Upper lobe of left lung (tissue), 6 donors: ENCODE results near the gene SCFD2. TPM values are rescaled to one million over a fixed set of nuclear protein-coding genes. Genes with fewer than 3 reads are reported as not detected.

Experiments
- ATAC-seq, 2 donors: fragments of 200-7000 bp; cut with Tn5 transposase; one replicate each; pipeline ENCODE4 v1.9.1; 2022; ENCODE audit warnings: mild to moderate bottlenecking in 2 of 2, moderate library complexity in 2 of 2; ENCODE audit not compliant: low FRiP score in 2 of 2
- DNase-seq, 2 donors: peaks; one replicate each; pipeline ENCODE4 v3.0.0-alpha.2; 2019 to 2020
- H3K27ac ChIP-seq, 4 donors: fragments of 200-600 bp; sonication (generic); one replicate each; pipeline ENCODE4 v1.5.1; 2016 to 2019
- H3K27me3 ChIP-seq, 4 donors: fragments of 200-600 bp; sonication (generic); one replicate each; pipeline ENCODE4 v1.5.1; 2017 to 2019
- H3K36me3 ChIP-seq, 4 donors: fragments of 200-600 bp; sonication (generic); one replicate each; pipeline ENCODE4 v1.5.1; 2016 to 2019
- H3K4me1 ChIP-seq, 4 donors: fragments of 200-600 bp; sonication (generic); one replicate each; pipeline ENCODE4 v1.5.1; 2018 to 2019
- H3K4me3 ChIP-seq, 4 donors: fragments of 200-600 bp; sonication (generic); one replicate each; pipeline ENCODE4 v1.5.1; 2017 to 2019; ENCODE audit warnings: mild to moderate bottlenecking in 2 of 4, moderate library complexity in 1 of 4
- H3K9me3 ChIP-seq, 4 donors: fragments of 200-600 bp; sonication (generic); one replicate each; pipeline ENCODE4 v1.5.1; 2018 to 2019
- EP300 ChIP-seq, 4 donors: sonication (generic); formaldehyde crosslinking; IDR thresholded peaks; one replicate each; pipeline ENCODE4 v1.5.1; 2017; ENCODE audit warnings: antibody characterized with exemption in 4 of 4, control low read depth in 2 of 4
- POLR2A ChIP-seq, 4 donors: fragments of 450-650 bp; IDR thresholded peaks; one replicate each; pipeline ENCODE4 v1.5.1; 2016 to 2017; ENCODE audit warnings: antibody characterized with exemption in 4 of 4, mild to moderate bottlenecking in 2 of 4
- POLR2AphosphoS5 ChIP-seq, 2 donors: sonication (generic); formaldehyde crosslinking; IDR thresholded peaks; one replicate each; pipeline ENCODE4 v1.5.1; 2017; ENCODE audit warnings: antibody characterized with exemption in 2 of 2
- WGBS, 2 donors: methylation state at CpG; one replicate each; pipeline ENCODE4 v1.1.5; 2017 to 2018; 5-methylcytosine and 5-hydroxymethylcytosine counted together
- total RNA-seq, 6 donors: library from RNA; depleted of rRNA in 4 of 6; stranded (reverse); fragments of >200 nt in 4 of 6; gene quantifications; one replicate each; pipeline versions ENCODE4 v1.1.0 to v1.2.1, GENCODE V29; 2016 to 2021
- TF ChIP-seq, protein P1 (sequence below), 6 experiments: fragments of 450-650 bp in 4 of 6; fragments of 200-600 bp in 2 of 6; sonication (generic) in 2 of 6; IDR thresholded peaks; one replicate each; pipeline ENCODE4 v1.5.1; 2016 to 2019; ENCODE audit warnings: antibody characterized with exemption in 6 of 6
- donor health status: DM: no; HTN: no; CAD: no; lungs with moderate emphysema.
- donor health status: DM: no; HTN: yes; CAD: no; lungs with severe emphysema.

SCFD2 gene
- total RNA-seq, 6 donors from 2014 or later = 15.2 to 33.5 (median 20.0) TPM

DNA sequence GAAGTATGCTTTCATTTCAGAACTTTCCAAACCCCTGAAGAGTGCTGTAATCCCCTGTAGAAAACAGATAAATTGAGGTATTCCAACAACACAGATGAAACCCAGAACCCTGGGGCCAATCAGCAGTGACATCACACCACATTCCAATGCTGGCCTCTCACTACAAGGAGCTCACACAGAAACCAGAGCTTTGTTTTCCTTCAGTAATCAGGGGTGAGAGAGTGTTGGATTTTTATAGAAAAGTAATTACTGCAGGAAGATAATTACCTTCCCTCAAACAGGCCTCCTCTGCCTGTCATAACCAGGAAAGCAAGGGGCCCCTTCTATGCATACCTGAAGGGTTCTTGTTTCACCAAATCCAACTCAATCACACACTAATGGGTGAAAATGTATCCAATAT, 246.2 kb downstream of the SCFD2 start:
- Histone ChIP-seq H3K27me3 (no peaks in the 10 kb centered on the region), H3K27ac (no peak overlapping the region), H3K36me3 (no peaks in the 10 kb centered on the region), H3K9me3 (peaks cover 0 to 6% (median 0%) of the 10 kb centered on the region in 4 donors), H3K4me1 (peaks cover 0 to 21% (median 11%) of the 10 kb centered on the region in 4 donors), H3K4me3 (no peak overlapping the region)
- peak in 1 of 2 donors; percentile 84 for ATAC-seq
- TF ChIP-seq POLR2AphosphoS5 (IDR thresholded peaks at IDR 0.05) (no peak), EP300 (IDR thresholded peaks at IDR 0.05) (no peak), POLR2A (IDR thresholded peaks at IDR 0.05) (no peak)
- TF ChIP-seq, protein P1, sequence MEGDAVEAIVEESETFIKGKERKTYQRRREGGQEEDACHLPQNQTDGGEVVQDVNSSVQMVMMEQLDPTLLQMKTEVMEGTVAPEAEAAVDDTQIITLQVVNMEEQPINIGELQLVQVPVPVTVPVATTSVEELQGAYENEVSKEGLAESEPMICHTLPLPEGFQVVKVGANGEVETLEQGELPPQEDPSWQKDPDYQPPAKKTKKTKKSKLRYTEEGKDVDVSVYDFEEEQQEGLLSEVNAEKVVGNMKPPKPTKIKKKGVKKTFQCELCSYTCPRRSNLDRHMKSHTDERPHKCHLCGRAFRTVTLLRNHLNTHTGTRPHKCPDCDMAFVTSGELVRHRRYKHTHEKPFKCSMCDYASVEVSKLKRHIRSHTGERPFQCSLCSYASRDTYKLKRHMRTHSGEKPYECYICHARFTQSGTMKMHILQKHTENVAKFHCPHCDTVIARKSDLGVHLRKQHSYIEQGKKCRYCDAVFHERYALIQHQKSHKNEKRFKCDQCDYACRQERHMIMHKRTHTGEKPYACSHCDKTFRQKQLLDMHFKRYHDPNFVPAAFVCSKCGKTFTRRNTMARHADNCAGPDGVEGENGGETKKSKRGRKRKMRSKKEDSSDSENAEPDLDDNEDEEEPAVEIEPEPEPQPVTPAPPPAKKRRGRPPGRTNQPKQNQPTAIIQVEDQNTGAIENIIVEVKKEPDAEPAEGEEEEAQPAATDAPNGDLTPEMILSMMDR (IDR thresholded peaks at IDR 0.05) = no peak
- DNase-seq = no peak

DNA sequence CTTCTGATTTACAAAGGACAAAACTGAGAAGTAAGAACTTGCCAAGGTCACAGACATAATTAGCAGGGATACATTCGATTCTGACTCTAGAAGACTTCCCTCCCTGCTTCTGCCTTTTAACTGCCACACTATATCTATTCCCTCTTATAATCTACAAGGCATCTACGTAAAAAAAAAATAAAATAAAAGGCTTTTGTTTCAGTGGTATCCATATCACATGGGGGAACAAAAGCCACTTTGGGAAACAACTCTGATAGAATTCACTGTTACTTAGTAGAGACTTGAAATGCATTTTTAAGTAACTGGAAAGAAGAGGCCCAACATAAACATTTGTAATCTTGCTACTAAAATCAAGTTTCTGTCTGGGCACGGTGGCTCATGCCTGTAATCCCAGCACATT, 247.2 kb downstream of the SCFD2 start:
- no peak for DNase-seq
- TF ChIP-seq POLR2A (IDR thresholded peaks at IDR 0.05) (no peak), EP300 (IDR thresholded peaks at IDR 0.05) (no peak), POLR2AphosphoS5 (IDR thresholded peaks at IDR 0.05) (no peak)
- TF ChIP-seq, protein P1 (IDR thresholded peaks at IDR 0.05) = no peak
- Histone ChIP-seq H3K4me1 (peaks cover 0 to 21% (median 11%) of the 10 kb centered on the region in 4 donors), H3K4me3 (no peak overlapping the region), H3K27me3 (no peaks in the 10 kb centered on the region), H3K9me3 (peaks cover 0 to 6% (median 0%) of the 10 kb centered on the region in 4 donors), H3K27ac (no peak overlapping the region), H3K36me3 (no peaks in the 10 kb centered on the region)
- no peak for ATAC-seq
- WGBS, 2 donors = 88 to 90% methylated on average over 3 of the region's 3 CpGs

DNA sequence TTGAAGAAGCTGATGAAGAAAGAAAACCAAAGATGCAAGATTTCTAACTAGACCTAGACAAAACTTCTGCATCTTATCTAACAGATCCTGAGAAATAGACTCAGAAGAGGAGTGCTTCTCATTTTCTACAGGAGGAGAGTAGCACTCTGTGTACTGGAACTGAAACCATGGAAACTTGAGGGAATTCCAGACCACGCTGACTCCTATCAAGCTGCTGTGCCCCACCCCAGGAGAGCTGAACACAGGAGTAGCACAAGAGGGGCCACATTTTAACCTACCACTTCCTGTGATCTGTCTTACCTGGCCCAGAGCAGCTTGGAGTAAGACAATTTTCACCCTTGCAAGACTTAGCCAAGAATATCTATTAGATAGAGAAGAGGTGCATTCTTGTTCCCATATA, 248.9 kb downstream of the SCFD2 start:
- no peaks in the 10 kb centered on the region for H3K27me3 ChIP-seq
- 100% methylated on average over 1 of the region's 1 CpG; no CpG with 5 or more reads in 1 of the 2 donors for WGBS, 2 donors
- no peak overlapping the region for H3K27ac ChIP-seq
- no peak overlapping the region for H3K4me3 ChIP-seq
- DNase-seq = no peak
- TF ChIP-seq EP300 (IDR thresholded peaks at IDR 0.05) = no peak
- TF ChIP-seq POLR2A (IDR thresholded peaks at IDR 0.05) = no peak
- TF ChIP-seq POLR2AphosphoS5 (IDR thresholded peaks at IDR 0.05) = no peak
- TF ChIP-seq, protein P1 (IDR thresholded peaks at IDR 0.05) = no peak
- H3K4me1 ChIP-seq = peaks cover 0 to 21% (median 9%) of the 10 kb centered on the region in 4 donors
- no peaks in the 10 kb centered on the region for H3K36me3 ChIP-seq
- H3K9me3 ChIP-seq = peaks cover 0 to 6% (median 0%) of the 10 kb centered on the region in 4 donors
- peak in 1 of 2 donors; percentile 68 for ATAC-seq

DNA sequence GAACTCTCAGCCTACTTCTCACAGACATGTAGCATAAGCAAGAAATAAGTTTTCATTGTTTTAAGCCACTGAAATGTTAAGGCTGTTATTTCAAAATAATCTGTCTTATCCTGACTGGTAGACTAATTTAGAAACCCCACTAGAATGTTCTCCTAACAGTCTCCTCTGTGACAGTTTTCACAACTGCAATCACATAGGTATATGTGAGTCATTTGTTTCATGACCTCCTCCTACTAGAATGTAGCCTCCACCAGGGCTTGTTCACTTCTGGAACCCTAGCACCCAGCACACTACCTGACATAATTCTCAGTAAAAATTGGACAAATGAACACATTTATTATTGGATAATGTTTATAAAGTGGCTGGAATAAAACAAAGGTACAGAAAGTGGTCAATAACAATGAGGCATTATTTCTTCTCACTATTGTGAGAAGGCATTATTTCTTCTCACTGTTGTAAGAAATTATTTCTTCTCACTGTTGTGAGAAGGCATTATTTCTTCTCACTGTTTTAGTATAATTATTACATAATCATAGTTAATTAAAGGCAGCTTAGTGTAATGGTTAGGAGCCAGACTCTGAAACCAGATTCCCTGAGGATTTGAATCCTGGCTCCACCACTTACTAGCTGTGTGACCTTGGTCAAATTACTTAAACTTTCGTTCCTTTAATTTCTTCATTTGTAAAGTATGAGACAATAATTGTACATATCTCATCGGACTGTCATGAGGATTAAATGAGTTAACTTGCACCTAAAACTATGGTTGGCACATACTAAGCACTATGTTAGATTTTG, 252.2 kb downstream of the SCFD2 start:
- 96 to 97% methylated on average over 2 of the region's 2 CpGs for WGBS, 2 donors
- ATAC-seq (peak in 1 of 2 donors; percentile 44), DNase-seq (no peak)
- no peak overlapping the region for H3K27ac ChIP-seq
- no peaks in the 10 kb centered on the region for H3K36me3 ChIP-seq
- no peak overlapping the region for H3K4me3 ChIP-seq
- H3K9me3 ChIP-seq = peaks cover 0 to 6% (median 0%) of the 10 kb centered on the region in 4 donors
- TF ChIP-seq, protein P1 (IDR thresholded peaks at IDR 0.05) = no peak
- TF ChIP-seq POLR2AphosphoS5 (IDR thresholded peaks at IDR 0.05) (no peak), EP300 (IDR thresholded peaks at IDR 0.05) (no peak), POLR2A (IDR thresholded peaks at IDR 0.05) (no peak)
- H3K4me1 ChIP-seq = no peaks in the 10 kb centered on the region
- no peaks in the 10 kb centered on the region for H3K27me3 ChIP-seq
